Stimulated activated CD4-positive, alpha-beta T cell treated with anti-CD3 and anti-CD28 coated beads, TNF-alpha, amount 100 ng/mL, for 4 hours (primary cell): ENCODE measurements around the gene EDC3.

Source experiments
- DNase-seq, 3 experiments: peaks; one replicate each; pipeline ENCODE4 v3.0.0-alpha.2; 2020; ENCODE audit warnings: low read depth in 3 of 3

Gene EDC3

GRCh38 chr15:74626752-74627692 is 68.8 kb downstream of the EDC3 start:
- DNase-seq = no peak

- no peak for DNase-seq
Measured at GRCh38 chr15:74626336-74626735, 69.5 kb downstream of the EDC3 start.

- no peak for DNase-seq
Measured at GRCh38 chr15:74625693-74626092, 70.1 kb downstream of the EDC3 start.

GRCh38 chr15:74624020-74624602 is 71.7 kb downstream of the EDC3 start:
- no peak for DNase-seq

- DNase-seq = no peak
Measured at GRCh38 chr15:74622758-74623157, 73.1 kb downstream of the EDC3 start.

- DNase-seq = no peak
Measured at GRCh38 chr15:74621936-74622335, 73.9 kb downstream of the EDC3 start.

- DNase-seq = no peak
Measured at GRCh38 chr15:74621546-74621920, 74.3 kb downstream of the EDC3 start.

GRCh38 chr15:74620636-74621545 is 74.9 kb downstream of the EDC3 start:
- DNase-seq = peak; percentile 40 to 58 (median 46)

GRCh38 chr15:74619916-74620635 is 75.7 kb downstream of the EDC3 start:
- no peak for DNase-seq

GRCh38 chr15:74618841-74619596 is 76.8 kb downstream of the EDC3 start:
- no peak for DNase-seq

- DNase-seq = no peak
Measured at GRCh38 chr15:74616996-74617395, 78.8 kb downstream of the EDC3 start.

GRCh38 chr15:74616366-74616939 is 79.4 kb downstream of the EDC3 start:
- peak in 2 of 3 experiments; percentile 31 to 61 for DNase-seq

- peak; percentile 89 to 95 (median 92) for DNase-seq
Measured at GRCh38 chr15:74615508-74616365, 80.1 kb downstream of the EDC3 start, which contains the start of gene CLK3. TSS of gene CLK3 (plus strand) at chr15:74615836. CDS start at chr15:74619197, 3,361 bp downstream.

GRCh38 chr15:74614744-74615507 is 80.9 kb downstream of the EDC3 start:
- peak; percentile 76 to 86 (median 84) for DNase-seq

GRCh38 chr15:74613953-74614743 is 81.7 kb downstream of the EDC3 start:
- no peak for DNase-seq

- no peak for DNase-seq
Measured at GRCh38 chr15:74613089-74613952, 82.5 kb downstream of the EDC3 start.

GRCh38 chr15:74612677-74613076 is 83.1 kb downstream of the EDC3 start:
- DNase-seq = no peak
